GDM1 (cell line): ENCODE results near the gene MPPED1.

Source experiments
- DNase-seq: peaks from one replicate; lab custom pipeline; 2025; lab: John Stamatoyannopoulos, UW

The MPPED1 gene

GRCh38 chr22:43393132-43393843, 18.5 kb upstream of the MPPED1 start:
- no peak for DNase-seq

- no peak for DNase-seq
Measured at GRCh38 chr22:43393844-43394474, 17.9 kb upstream of the MPPED1 start.

- no peak for DNase-seq
Measured at GRCh38 chr22:43395086-43395695, 16.6 kb upstream of the MPPED1 start.

- no peak for DNase-seq
Measured at GRCh38 chr22:43396321-43396933, 15.4 kb upstream of the MPPED1 start.

- no peak for DNase-seq
Measured at GRCh38 chr22:43396934-43397457, 14.8 kb upstream of the MPPED1 start.

GRCh38 chr22:43397766-43398165, 14.0 kb upstream of the MPPED1 start:
- DNase-seq, result no peak

- no peak for DNase-seq
Measured at GRCh38 chr22:43398246-43398645, 13.6 kb upstream of the MPPED1 start.

- DNase-seq, result no peak
Measured at GRCh38 chr22:43398910-43399309, 12.9 kb upstream of the MPPED1 start.

- no peak for DNase-seq
Measured at GRCh38 chr22:43399338-43399979, 12.4 kb upstream of the MPPED1 start.

GRCh38 chr22:43399980-43400358, 11.8 kb upstream of the MPPED1 start:
- no peak for DNase-seq

- no peak for DNase-seq
Measured at GRCh38 chr22:43400449-43400848, 11.4 kb upstream of the MPPED1 start.

GRCh38 chr22:43401233-43401632, 10.6 kb upstream of the MPPED1 start:
- DNase-seq, result no peak

- no peak for DNase-seq
Measured at GRCh38 chr22:43401661-43402060, 10.2 kb upstream of the MPPED1 start.

GRCh38 chr22:43402128-43402527, 9.7 kb upstream of the MPPED1 start:
- DNase-seq, result no peak

GRCh38 chr22:43404673-43405385, 7.0 kb upstream of the MPPED1 start:
- DNase-seq, result no peak

- DNase-seq, result no peak
Measured at GRCh38 chr22:43406186-43406790, 5.5 kb upstream of the MPPED1 start.

- no peak for DNase-seq
Measured at GRCh38 chr22:43407591-43407990, 4.2 kb upstream of the MPPED1 start.

GRCh38 chr22:43408009-43408408, 3.8 kb upstream of the MPPED1 start:
- no peak for DNase-seq

GRCh38 chr22:43409046-43409445, 2.8 kb upstream of the MPPED1 start:
- DNase-seq, result no peak

GRCh38 chr22:43409800-43410199, 2.0 kb upstream of the MPPED1 start:
- no peak for DNase-seq
